Breast epithelium (tissue), 4 donors: ENCODE results near the gene ZSCAN20. TPM values are rescaled to one million over a fixed set of nuclear protein-coding genes. Genes with fewer than 3 reads are reported as not detected.

ENCODE experiments used
- DNase-seq, 2 donors: peaks; one replicate each; pipeline ENCODE4 v3.0.0-alpha.2; 2019; ENCODE audit warnings: low spot score in 2 of 2
- H3K27ac ChIP-seq, 2 donors: fragments of 200-600 bp; sonication (generic) in 1 of 2; one replicate each; pipeline ENCODE4 v1.5.1; 2016 to 2019; ENCODE audit warnings: mild to moderate bottlenecking in 1 of 2
- H3K27me3 ChIP-seq, 2 donors: fragments of 200-600 bp; sonication (generic) in 1 of 2; one replicate each; pipeline versions ENCODE4 v1.5.1 to v1.6.0; 2017 to 2019; ENCODE audit warnings: control low read depth in 1 of 2, mild to moderate bottlenecking in 1 of 2
- H3K36me3 ChIP-seq: fragments of 200-600 bp; one replicate; pipeline ENCODE4 v1.5.1; 2019
- H3K4me1 ChIP-seq, 2 donors: fragments of 200-600 bp; sonication (generic); one replicate each; pipeline ENCODE4 v1.5.1; 2016 to 2019; ENCODE audit warnings: control low read depth in 1 of 2
- H3K4me3 ChIP-seq, 3 donors: fragments of 200-600 bp; sonication (generic); 1 replicate in 2 of 3; 2 replicates in 1 of 3; pipeline ENCODE4 v1.5.1; 2016 to 2019; ENCODE audit warnings: mild to moderate bottlenecking in 3 of 3, moderate library complexity in 2 of 3
- H3K9me3 ChIP-seq, 2 donors: fragments of 200-600 bp; sonication (generic) in 1 of 2; one replicate each; pipeline ENCODE4 v1.5.1; 2016 to 2019; ENCODE audit warnings: control low read depth in 1 of 2
- CTCF ChIP-seq, 3 donors: fragments of 450-650 bp; IDR thresholded peaks; one replicate each; pipeline ENCODE4 v1.5.1; 2016 to 2017; ENCODE audit warnings: antibody characterized with exemption in 3 of 3, mild to moderate bottlenecking in 3 of 3, moderate library complexity in 3 of 3
- POLR2A ChIP-seq: fragments of 450-650 bp; IDR thresholded peaks from one replicate; pipeline ENCODE4 v1.6.1; 2016; ENCODE audit warnings: antibody characterized with exemption, mild to moderate bottlenecking, moderate library complexity
- POLR2AphosphoS5 ChIP-seq, 3 donors: sonication (generic); formaldehyde crosslinking; IDR thresholded peaks; one replicate each; pipeline ENCODE4 v1.6.1; 2017; ENCODE audit warnings: antibody characterized with exemption in 3 of 3
- intact Hi-C: fragments of 100-400 bp; cut with DNase I; formaldehyde crosslinking; loops from one replicate; pipeline ENCODE4 v1.15.1; 2023; ENCODE audit warnings: low total_unique reads
- total RNA-seq, 3 donors: library from RNA; depleted of rRNA; stranded (reverse); fragments of >200 nt; gene quantifications; one replicate each; pipeline ENCODE4 v1.1.0, GENCODE V29; 2016

The ZSCAN20 gene
- total RNA-seq, 3 donors from 2014 or later: 4.2 to 7.9 (median 7.5) TPM

- Histone ChIP-seq H3K4me3 (no peak overlapping the region), H3K27me3 (no peaks in the 10 kb centered on the region), H3K4me1 (no peaks in the 10 kb centered on the region), H3K9me3 (no peaks in the 10 kb centered on the region), H3K36me3 (no peaks in the 10 kb centered on the region), H3K27ac (no peak overlapping the region)
- no peak for DNase-seq
- TF ChIP-seq CTCF (IDR thresholded peaks at IDR 0.05) (no peak), POLR2A (no peak), POLR2AphosphoS5 (IDR thresholded peaks at IDR 0.05) (no peak)
- intact Hi-C loops: no loop called here
Observed at GRCh38 chr1:33464552-33464951, 7.9 kb upstream of the ZSCAN20 start.

- no peak overlapping the region for H3K4me3 ChIP-seq
- H3K27ac ChIP-seq: no peak overlapping the region
- no peaks in the 10 kb centered on the region for H3K27me3 ChIP-seq
- no peak for DNase-seq
- H3K4me1 ChIP-seq: peaks cover 0 to 2% of the 10 kb centered on the region in 2 donors
- no peaks in the 10 kb centered on the region for H3K36me3 ChIP-seq
- no peaks in the 10 kb centered on the region for H3K9me3 ChIP-seq
- intact Hi-C loops: no loop called here
- TF ChIP-seq CTCF (IDR thresholded peaks at IDR 0.05) (no peak), POLR2A (no peak), POLR2AphosphoS5 (IDR thresholded peaks at IDR 0.05) (no peak)
Observed at GRCh38 chr1:33465316-33465715, 7.1 kb upstream of the ZSCAN20 start.

- Histone ChIP-seq H3K27me3 (no peaks in the 10 kb centered on the region), H3K36me3 (no peaks in the 10 kb centered on the region), H3K4me3 (no peak overlapping the region), H3K9me3 (no peaks in the 10 kb centered on the region), H3K4me1 (peaks cover 0 to 3% of the 10 kb centered on the region in 2 donors), H3K27ac (no peak overlapping the region)
- TF ChIP-seq CTCF (IDR thresholded peaks at IDR 0.05) (no peak), POLR2AphosphoS5 (IDR thresholded peaks at IDR 0.05) (no peak), POLR2A (no peak)
- intact Hi-C loops: no loop called here
- no peak for DNase-seq
Observed at GRCh38 chr1:33466159-33466558, 6.3 kb upstream of the ZSCAN20 start.

- intact Hi-C loops: no loop called here
- Histone ChIP-seq H3K4me1 (peaks cover 0 to 3% of the 10 kb centered on the region in 2 donors), H3K36me3 (no peaks in the 10 kb centered on the region), H3K27ac (no peak overlapping the region), H3K9me3 (no peaks in the 10 kb centered on the region), H3K4me3 (no peak overlapping the region), H3K27me3 (no peaks in the 10 kb centered on the region)
- no peak for DNase-seq
- TF ChIP-seq POLR2AphosphoS5 (IDR thresholded peaks at IDR 0.05): no peak
Observed at GRCh38 chr1:33468011-33468410, 4.4 kb upstream of the ZSCAN20 start.

- Histone ChIP-seq H3K4me3 (no peak overlapping the region), H3K36me3 (no peaks in the 10 kb centered on the region), H3K27me3 (no peaks in the 10 kb centered on the region), H3K27ac (no peak overlapping the region), H3K4me1 (peaks cover 0 to 3% of the 10 kb centered on the region in 2 donors), H3K9me3 (no peaks in the 10 kb centered on the region)
- intact Hi-C loops: no loop called here
- TF ChIP-seq CTCF (IDR thresholded peaks at IDR 0.05) (no peak), POLR2AphosphoS5 (IDR thresholded peaks at IDR 0.05) (no peak), POLR2A (no peak)
- no peak for DNase-seq
Observed at GRCh38 chr1:33468531-33468930, 3.9 kb upstream of the ZSCAN20 start.

- no peaks in the 10 kb centered on the region for H3K9me3 ChIP-seq
- intact Hi-C loops: no loop called here
- TF ChIP-seq CTCF (IDR thresholded peaks at IDR 0.05) (no peak), POLR2A (no peak), POLR2AphosphoS5 (IDR thresholded peaks at IDR 0.05) (no peak)
- no peaks in the 10 kb centered on the region for H3K36me3 ChIP-seq
- DNase-seq: no peak
- H3K4me3 ChIP-seq: no peak overlapping the region
- H3K4me1 ChIP-seq: peaks cover 0 to 3% of the 10 kb centered on the region in 2 donors
- H3K27ac ChIP-seq: no peak overlapping the region
- no peaks in the 10 kb centered on the region for H3K27me3 ChIP-seq
Observed at GRCh38 chr1:33468967-33469366, 3.5 kb upstream of the ZSCAN20 start.
